Measurements from ENCODE around the gene TXNRD1.
A peak's percentile ranks its signal among the peaks of the same experiment; 100 is the strongest.
"Not testable (repeated sequence)": the region's sequence is repeated elsewhere in the genome, so short reads cannot be mapped to it uniquely, and the experiment has no call there.

TXNRD1 gene

GRCh38 chr12:104215638-104216297, at the start of gene TXNRD1:
Gene TXNRD1, plus strand, starts transcription at chr12:104215779. Its CDS starts 24 bp downstream, at chr12:104215803.
- DNase-seq: peak; percentile 86

- no peak for DNase-seq
Observed at GRCh38 chr12:104165801-104166200, 49.8 kb upstream of the TXNRD1 start.

GRCh38 chr12:104166465-104166864, 49.1 kb upstream of the TXNRD1 start:
- DNase-seq: no peak

- no peak for DNase-seq
Observed at GRCh38 chr12:104167519-104168458, 47.8 kb upstream of the TXNRD1 start.

DNA sequence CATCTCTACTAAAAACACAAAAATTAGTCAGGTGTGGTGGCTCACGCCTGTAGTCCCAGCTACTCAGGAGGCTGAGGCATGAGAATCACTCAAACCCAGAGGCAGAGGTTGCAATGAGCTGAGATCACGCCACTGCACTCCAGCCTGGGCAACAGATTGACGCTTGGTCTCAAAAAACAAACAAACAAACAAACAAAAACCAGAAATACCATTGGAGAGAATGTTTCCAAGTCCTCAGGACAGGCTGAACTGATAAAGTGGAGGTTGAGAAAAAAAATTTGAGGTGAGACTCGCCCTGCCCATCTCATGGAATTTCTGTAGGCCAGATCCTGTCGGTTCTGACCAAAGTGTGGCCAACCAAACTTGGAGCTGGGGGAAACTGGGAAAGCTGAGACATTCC, 47.0 kb upstream of the TXNRD1 start:
- DNase-seq: no peak

DNA sequence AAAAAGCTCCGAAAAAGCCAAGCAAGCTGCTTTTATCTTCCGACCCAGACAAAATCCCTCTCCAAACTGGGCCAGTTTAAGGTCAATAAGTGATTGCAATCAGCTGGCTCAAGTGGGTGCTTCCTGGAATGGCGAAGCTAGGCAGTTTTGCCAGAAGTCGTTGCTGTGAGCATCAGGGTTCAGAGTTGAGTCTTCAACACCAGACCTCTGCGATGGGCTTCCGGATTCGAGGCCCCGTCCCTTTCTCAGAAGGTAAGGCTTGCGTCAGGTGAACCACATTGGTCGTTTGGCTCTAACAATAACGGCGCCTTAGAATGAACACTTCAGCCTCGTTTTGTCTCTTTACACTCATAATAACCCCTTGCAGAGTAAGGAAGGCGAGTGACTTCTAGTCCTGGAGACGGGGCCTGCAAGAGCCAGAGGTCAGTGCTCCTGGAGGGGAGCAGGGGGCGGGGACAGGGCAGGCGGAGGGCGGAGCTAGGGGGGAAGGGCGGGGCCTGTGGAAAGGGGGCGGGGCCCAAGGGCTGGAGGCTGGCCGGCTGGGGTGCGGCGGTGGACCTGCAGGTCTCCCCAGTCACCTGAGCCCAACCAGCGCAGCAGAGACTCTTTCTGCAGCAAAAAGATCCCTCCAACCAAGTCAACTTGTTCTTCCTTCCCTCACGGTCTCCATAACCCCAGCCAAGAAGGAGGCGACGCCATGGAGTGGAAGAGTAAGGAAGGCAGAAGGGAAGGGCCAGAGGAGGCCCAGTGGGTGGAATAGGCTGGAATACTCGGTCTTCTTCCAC, 43.6 kb upstream of the TXNRD1 start:
- no peak for DNase-seq

GRCh38 chr12:104172570-104172947, 43.0 kb upstream of the TXNRD1 start:
- no peak for DNase-seq

DNA sequence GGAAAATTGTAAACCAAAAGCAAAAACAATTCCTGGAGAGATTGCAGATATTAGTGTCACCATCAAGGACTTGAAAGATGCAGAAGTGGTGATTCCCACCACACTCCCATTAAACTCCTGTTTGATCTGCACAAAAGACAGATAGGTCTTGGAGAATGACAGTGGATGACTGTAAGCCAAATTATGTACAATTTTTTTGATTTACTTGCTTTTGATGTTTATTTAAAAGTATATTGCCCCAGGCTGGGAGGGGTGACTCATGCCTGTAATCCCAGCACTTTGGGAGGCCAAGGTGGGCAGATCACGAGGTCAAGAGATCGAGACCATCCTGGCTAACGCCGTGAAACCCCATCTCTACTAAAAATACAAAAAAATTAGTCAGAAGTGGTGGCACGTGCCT, 41.8 kb upstream of the TXNRD1 start:
- not testable (repeated sequence) for DNase-seq

GRCh38 chr12:104175726-104176247, 39.8 kb upstream of the TXNRD1 start:
- no peak for DNase-seq

- no peak for DNase-seq
Observed at GRCh38 chr12:104177336-104177662, 38.3 kb upstream of the TXNRD1 start.

GRCh38 chr12:104177663-104178501, 37.7 kb upstream of the TXNRD1 start:
- DNase-seq: no peak

- no peak for DNase-seq
Observed at GRCh38 chr12:104180374-104180773, 35.2 kb upstream of the TXNRD1 start.

DNA sequence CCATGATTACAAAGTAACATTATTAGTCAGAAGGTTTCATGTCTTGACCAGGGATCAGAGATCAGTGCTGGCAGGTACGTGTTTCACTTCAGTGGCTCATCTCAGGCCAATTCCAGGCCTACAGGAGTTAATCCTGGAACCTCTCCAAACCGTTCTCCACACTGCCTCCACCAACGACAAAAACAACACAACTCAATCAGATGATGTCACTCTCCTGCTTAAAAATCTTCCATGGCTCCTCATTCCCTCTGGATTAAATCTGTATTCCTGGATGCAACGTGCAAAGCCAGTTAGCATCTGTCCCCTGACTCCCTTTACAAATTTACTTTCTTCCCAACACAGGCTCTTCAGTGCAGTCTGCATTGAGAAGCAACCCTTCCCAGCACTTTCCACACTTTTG, 34.3 kb upstream of the TXNRD1 start:
- no peak for DNase-seq

DNA sequence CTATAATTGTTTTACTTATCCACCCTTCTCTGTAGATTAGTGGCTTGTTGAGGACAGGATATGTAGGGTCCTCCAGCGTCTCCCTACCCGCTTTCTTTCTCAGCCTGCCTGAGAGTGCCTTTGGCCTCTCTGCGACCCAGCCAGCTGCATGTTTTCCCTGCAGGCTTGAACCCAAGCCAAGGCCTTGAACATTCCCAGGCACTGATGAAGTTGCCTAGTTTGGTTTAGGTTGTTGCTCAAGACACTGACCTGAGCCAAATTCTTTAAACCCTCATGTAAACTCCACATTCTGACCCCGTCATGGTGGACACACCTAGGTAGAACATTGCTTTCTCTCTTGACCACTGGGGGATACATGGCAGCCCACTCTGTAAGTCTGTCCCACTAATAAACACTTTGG, 33.4 kb upstream of the TXNRD1 start:
- DNase-seq: no peak

DNA sequence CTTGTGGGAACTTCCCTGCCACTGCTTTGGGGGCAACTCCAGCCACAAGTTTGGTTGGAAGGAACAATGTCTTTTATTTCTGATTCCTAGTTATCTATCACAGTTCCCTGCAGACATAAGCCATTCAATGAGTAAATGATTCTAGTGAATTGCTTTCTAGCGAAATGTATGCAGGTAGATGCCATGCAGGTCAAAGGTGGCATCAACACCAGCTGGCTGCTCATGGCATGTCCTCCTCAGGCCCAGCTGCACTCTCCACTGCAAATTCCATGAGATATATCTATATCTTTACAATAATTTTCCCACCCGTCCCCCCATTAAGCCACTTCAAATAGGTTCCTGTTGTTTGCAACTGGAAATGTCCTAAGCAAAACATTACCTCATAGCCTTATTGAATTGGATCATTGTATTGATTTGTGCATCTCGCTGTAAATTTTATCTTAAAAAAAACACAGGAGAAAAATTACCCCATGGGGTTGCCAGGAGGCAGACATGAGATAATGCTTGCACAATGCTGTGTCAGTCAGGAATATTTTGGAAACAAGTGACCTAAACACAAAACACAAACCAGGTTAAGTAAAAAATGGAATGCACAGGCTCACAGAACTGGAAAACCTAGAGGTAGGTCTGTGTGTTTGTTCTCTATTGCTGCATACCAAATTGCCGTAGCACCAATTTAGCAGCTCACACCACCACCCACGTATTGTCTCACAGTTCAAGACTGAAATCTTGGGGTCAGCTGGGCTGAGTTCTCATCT, 32.8 kb upstream of the TXNRD1 start:
- no peak for DNase-seq

DNA sequence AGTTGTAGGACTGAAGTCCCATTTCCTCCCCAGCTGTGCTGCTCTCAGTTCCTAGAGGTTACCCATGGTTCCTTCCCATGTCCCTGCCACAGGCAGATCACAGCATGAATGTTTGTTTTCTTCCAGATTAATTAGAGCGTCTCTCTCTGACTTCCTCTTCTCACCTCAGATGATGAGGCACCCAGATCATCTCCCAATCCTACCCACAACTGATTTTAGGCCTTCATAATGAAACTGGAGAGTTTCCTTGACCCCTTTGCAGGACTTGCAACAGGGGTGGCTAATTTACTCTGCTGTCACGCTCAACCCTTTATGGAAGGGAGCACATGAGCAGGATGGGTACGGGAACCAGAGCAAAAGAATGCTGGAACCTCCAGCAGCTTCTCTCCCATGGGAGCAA, 32.1 kb upstream of the TXNRD1 start:
- no peak for DNase-seq

DNA sequence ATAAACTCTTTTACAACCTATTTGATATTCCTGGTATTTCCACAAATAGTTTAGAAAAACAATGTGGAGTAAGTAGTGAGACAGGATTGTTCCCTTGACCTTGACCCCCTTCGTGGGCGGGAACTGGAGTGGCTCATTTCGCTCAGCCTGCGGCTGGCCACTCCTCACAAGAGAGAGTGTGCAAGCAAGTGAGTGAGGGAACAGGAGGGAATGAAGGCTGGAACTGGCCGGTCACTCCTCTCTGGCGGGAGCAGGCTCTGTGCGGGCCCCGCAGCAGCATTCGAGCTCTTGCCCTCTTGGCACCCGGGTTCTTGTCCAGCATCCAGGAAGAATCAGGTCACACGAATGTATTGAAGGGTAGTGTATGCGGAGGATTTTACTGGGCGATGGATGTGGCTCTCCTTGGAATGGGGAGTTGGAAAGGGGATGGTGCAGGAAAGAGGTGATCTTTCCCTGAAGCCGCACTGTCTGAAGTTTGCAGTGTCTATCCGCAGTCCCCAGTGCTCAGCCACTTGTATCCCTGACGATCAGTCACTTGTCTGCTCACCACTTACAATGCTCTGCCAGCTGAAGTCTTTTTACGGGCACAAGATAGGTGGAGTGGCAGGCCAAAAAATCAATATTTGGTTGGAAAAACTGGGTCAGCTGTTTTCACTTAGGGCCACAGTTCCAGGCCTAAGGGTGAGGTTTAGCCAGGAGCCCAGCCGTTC, 28.0 kb upstream of the TXNRD1 start:
- no peak for DNase-seq

GRCh38 chr12:104188534-104188933, 27.0 kb upstream of the TXNRD1 start:
- no peak for DNase-seq

- DNase-seq: no peak
Observed at GRCh38 chr12:104189915-104190555, 25.5 kb upstream of the TXNRD1 start.

GRCh38 chr12:104190641-104191176, 24.9 kb upstream of the TXNRD1 start:
- no peak for DNase-seq

All from stimulated activated CD4-positive, alpha-beta T cell treated with anti-CD3 and anti-CD28 coated beads, Interleukin-4, amount 100 ng/mL, for 24 hours (primary cell).